OCI-LY3 (cell line): ENCODE results near the gene EIF4E.

ENCODE experiments used
- EZH2phosphoT487 ChIP-seq: fragments of 200-600 bp; shearing (Covaris generic); IDR thresholded peaks from 2 replicates; pipeline ENCODE4 v1.6.1; 2018; ENCODE audit warnings: antibody characterized with exemption, mixed run types, low read depth
- TF ChIP-seq, protein P1 (sequence below): fragments of 200-600, 300-600 bp; sonication (generic); IDR thresholded peaks from 2 replicates; pipeline ENCODE4 v1.5.1; 2014; ENCODE audit warnings: antibody characterized with exemption, low read length, low read depth

DNA sequence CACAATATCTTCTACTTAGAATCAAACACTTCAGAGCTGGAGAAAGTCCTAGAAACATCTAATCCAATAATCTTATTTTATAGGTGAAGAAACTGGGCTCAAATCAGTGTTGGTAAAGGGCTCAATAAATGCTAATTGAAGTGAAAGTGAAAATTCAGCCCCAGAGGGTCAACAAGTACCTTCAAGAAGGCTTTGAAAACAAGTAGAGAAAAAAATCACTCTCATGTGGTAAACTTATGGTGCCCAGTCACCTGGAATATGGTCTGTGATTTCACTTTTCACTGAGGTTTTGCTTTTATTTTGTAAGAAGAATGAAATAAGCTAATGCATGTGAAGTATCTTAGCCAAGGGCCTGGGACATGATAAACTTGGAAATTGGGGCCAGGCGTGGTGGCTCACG, 29.1 kb upstream of the EIF4E start:
- TF ChIP-seq, protein P1, sequence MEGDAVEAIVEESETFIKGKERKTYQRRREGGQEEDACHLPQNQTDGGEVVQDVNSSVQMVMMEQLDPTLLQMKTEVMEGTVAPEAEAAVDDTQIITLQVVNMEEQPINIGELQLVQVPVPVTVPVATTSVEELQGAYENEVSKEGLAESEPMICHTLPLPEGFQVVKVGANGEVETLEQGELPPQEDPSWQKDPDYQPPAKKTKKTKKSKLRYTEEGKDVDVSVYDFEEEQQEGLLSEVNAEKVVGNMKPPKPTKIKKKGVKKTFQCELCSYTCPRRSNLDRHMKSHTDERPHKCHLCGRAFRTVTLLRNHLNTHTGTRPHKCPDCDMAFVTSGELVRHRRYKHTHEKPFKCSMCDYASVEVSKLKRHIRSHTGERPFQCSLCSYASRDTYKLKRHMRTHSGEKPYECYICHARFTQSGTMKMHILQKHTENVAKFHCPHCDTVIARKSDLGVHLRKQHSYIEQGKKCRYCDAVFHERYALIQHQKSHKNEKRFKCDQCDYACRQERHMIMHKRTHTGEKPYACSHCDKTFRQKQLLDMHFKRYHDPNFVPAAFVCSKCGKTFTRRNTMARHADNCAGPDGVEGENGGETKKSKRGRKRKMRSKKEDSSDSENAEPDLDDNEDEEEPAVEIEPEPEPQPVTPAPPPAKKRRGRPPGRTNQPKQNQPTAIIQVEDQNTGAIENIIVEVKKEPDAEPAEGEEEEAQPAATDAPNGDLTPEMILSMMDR, result no peak
- no peak for TF ChIP-seq EZH2phosphoT487
